Activated CD8-positive, alpha-beta memory T cell treated with anti-CD3 and anti-CD28 coated beads, Interleukin-2, amount 10 ng/mL, durations not matched to agents 7 days and 5 days (primary cell): ENCODE measurements around the gene DOLPP1. TPM values are rescaled to one million over a fixed set of nuclear protein-coding genes. Genes with fewer than 3 reads are reported as not detected.

Source experiments
- ATAC-seq: fragments of 150-1000 bp; cut with Tn5 transposase; one replicate; pipeline ENCODE4 v1.10.0; 2021; ENCODE audit warnings: moderate library complexity
- CTCF ChIA-PET: fragments of 350-600 bp; sonication (Branson Sonifier 250); formaldehyde crosslinking; loops from one replicate; lab custom pipeline; 2021; ENCODE audit warnings: antibody characterized with exemption; lab: Charles Lee
- DNase-seq: peaks from one replicate; pipeline ENCODE4 v3.0.0-alpha.2; 2020
- H3K27ac Mint-ChIP-seq: one replicate; pipeline ENCODE4 v1.8.0; 2021; ENCODE audit warnings: mild to moderate bottlenecking, mixed read lengths
- H3K27me3 Mint-ChIP-seq: one replicate; pipeline ENCODE4 v1.8.0; 2021; ENCODE audit warnings: mixed read lengths
- H3K36me3 Mint-ChIP-seq: one replicate; pipeline ENCODE4 v1.8.0; 2021; ENCODE audit warnings: mild to moderate bottlenecking, mixed read lengths
- H3K4me1 Mint-ChIP-seq: one replicate; pipeline ENCODE4 v1.8.0; 2021; ENCODE audit warnings: mixed read lengths
- H3K4me3 Mint-ChIP-seq: one replicate; pipeline ENCODE4 v1.8.0; 2021; ENCODE audit warnings: mild to moderate bottlenecking, moderate library complexity, mixed read lengths
- H3K9me3 Mint-ChIP-seq: one replicate; pipeline ENCODE4 v1.8.0; 2022; ENCODE audit warnings: low read depth, mixed read lengths
- total RNA-seq, 2 experiments: library from RNA; stranded (reverse); gene quantifications; one replicate each; pipeline ENCODE4 v1.2.3, GENCODE V29; 2021

The DOLPP1 gene
- total RNA-seq, 2 experiments from 2014 or later, result 18.5 to 23.7 TPM

- H3K27ac Mint-ChIP-seq, result no peak overlapping the region
- no peak for ATAC-seq
- peaks cover 23% of the 10 kb centered on the region for H3K4me1 Mint-ChIP-seq
- no peak for DNase-seq
- H3K9me3 Mint-ChIP-seq, result no peaks in the 10 kb centered on the region
- peaks cover 8% of the 10 kb centered on the region for H3K36me3 Mint-ChIP-seq
- no peak overlapping the region for H3K4me3 Mint-ChIP-seq
- H3K27me3 Mint-ChIP-seq, result no peaks in the 10 kb centered on the region
- CTCF ChIA-PET, result no interaction called here
Observed at GRCh38 chr9:129084087-129084486, 3.2 kb downstream of the DOLPP1 start.

GRCh38 chr9:129089246-129089645 is 8.3 kb downstream of the DOLPP1 start:
- ATAC-seq, result no peak
- H3K27ac Mint-ChIP-seq, result no peak overlapping the region
- no peaks in the 10 kb centered on the region for H3K4me1 Mint-ChIP-seq
- H3K9me3 Mint-ChIP-seq, result no peaks in the 10 kb centered on the region
- no peak overlapping the region for H3K4me3 Mint-ChIP-seq
- CTCF ChIA-PET, result no interaction called here
- no peaks in the 10 kb centered on the region for H3K27me3 Mint-ChIP-seq
- DNase-seq, result no peak
- peaks cover 8% of the 10 kb centered on the region for H3K36me3 Mint-ChIP-seq

DNA sequence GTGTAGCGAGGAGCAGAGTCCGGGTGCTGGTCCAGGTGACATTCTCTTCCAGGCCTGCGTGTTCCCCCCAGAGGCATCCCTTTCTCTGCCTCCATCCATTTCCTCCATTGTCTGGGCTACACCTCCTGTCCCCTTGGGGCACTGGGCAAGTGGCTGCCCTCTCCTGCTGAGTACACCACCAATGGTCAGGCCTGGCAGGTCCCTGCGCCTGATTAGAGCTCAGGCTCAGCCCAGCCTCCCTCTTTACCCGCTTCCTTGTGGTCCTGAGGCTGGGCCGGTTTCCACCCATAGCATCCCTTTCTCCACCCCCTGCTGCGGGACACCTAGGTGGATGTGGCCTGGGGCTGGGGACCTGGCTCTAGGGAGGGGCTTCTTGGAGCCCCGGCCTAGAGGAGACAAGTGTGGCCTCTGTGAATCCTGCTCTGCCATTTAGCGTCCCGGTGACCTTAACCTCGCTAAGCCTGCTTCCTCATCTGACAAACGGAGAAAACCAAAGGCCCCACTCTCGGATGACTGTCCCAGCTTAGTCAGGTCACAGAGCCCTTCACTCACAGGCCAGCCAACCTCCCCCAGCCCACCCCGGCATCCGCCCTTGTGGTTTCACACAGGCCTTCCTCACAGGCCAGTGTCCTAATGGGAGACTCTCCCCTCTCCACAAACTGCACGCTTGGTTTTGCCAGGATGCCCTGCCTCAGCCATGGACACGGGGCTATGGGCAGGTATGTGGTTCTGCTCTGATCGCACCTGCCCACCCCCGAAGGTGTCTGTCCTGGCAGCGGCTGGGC is 12.9 kb downstream of the DOLPP1 start:
- H3K27me3 Mint-ChIP-seq, result no peaks in the 10 kb centered on the region
- no peak overlapping the region for H3K27ac Mint-ChIP-seq
- no peaks in the 10 kb centered on the region for H3K9me3 Mint-ChIP-seq
- H3K4me1 Mint-ChIP-seq, result no peaks in the 10 kb centered on the region
- CTCF ChIA-PET, result no interaction called here
- H3K4me3 Mint-ChIP-seq, result no peak overlapping the region
- no peak for DNase-seq
- ATAC-seq, result no peak
- H3K36me3 Mint-ChIP-seq, result no peaks in the 10 kb centered on the region

DNA sequence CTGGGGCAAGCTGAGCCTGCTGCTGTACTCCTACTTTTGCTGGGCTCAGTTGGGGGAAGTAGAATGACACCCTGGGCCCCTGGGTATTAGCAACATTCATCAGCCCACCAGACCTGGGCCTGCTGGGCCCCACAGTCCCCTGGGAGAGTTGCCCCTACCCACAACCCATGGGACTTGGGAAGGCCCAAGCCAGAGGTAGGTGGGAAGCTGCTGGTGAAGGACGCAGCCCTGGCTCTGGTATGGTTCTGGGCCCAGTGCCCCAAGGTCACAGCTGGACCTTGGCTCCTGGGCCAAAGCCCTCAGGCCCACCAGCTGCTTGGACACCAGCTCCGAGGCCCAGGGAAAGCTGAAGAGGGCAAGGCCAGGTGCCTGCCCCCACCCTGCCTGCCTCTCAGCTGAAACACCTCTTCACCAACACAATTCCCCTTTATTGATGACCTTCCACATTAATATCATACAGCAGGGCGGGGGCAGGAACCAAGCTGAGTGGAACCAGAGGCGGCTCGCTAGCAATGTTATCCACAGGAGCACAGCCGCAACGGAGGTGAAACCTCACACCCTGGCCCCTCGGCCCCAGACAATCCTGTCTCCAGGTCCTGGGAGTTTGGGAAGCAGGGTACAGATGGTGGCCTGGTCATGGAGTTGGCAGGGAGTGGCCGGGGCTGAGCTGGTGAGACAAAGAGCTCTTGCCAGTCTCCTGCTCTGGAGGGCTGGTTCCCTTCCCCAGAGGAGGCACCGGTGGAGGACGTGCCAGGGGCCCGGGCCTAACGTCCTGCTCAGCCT is 13.7 kb downstream of the DOLPP1 start:
- no peak overlapping the region for H3K27ac Mint-ChIP-seq
- no peak overlapping the region for H3K4me3 Mint-ChIP-seq
- H3K27me3 Mint-ChIP-seq, result no peaks in the 10 kb centered on the region
- CTCF ChIA-PET, result no interaction called here
- no peaks in the 10 kb centered on the region for H3K36me3 Mint-ChIP-seq
- H3K9me3 Mint-ChIP-seq, result no peaks in the 10 kb centered on the region
- no peak for DNase-seq
- no peaks in the 10 kb centered on the region for H3K4me1 Mint-ChIP-seq
- ATAC-seq, result no peak

GRCh38 chr9:129095170-129095667 is 14.3 kb downstream of the DOLPP1 start:
- no peaks in the 10 kb centered on the region for H3K4me1 Mint-ChIP-seq
- no peak overlapping the region for H3K27ac Mint-ChIP-seq
- no peaks in the 10 kb centered on the region for H3K9me3 Mint-ChIP-seq
- DNase-seq (no peak), ATAC-seq (no peak)
- no peaks in the 10 kb centered on the region for H3K27me3 Mint-ChIP-seq
- no peaks in the 10 kb centered on the region for H3K36me3 Mint-ChIP-seq
- no peak overlapping the region for H3K4me3 Mint-ChIP-seq
- CTCF ChIA-PET, result no interaction called here

DNA sequence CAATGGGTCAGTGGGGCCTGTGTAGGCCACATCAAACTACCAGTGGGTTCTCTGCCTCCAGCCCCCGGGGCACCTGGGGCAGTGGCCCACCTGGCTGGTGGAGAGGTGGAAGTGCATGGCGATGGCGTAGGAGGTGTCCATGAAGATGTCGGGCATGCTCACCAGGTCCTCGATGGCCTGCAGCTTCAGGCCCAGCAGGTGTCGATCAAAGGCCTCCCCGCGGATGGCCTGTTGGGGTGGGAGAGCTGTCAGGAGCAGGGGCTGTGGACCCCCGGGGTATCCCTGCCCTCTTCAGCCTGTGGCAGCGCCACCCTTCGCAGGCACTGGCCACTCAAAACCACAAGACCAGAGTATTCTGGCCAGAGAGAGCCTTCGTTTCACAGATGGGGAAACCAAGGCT is 15.0 kb downstream of the DOLPP1 start:
- H3K4me3 Mint-ChIP-seq, result no peak overlapping the region
- H3K27me3 Mint-ChIP-seq, result no peaks in the 10 kb centered on the region
- no peak overlapping the region for H3K27ac Mint-ChIP-seq
- no peaks in the 10 kb centered on the region for H3K9me3 Mint-ChIP-seq
- ATAC-seq (no peak), DNase-seq (no peak)
- H3K36me3 Mint-ChIP-seq, result no peaks in the 10 kb centered on the region
- no peaks in the 10 kb centered on the region for H3K4me1 Mint-ChIP-seq
- CTCF ChIA-PET, result no interaction called here

GRCh38 chr9:129097671-129098306 is 16.9 kb downstream of the DOLPP1 start:
- no peaks in the 10 kb centered on the region for H3K36me3 Mint-ChIP-seq
- H3K27ac Mint-ChIP-seq, result no peak overlapping the region
- no peaks in the 10 kb centered on the region for H3K27me3 Mint-ChIP-seq
- no peaks in the 10 kb centered on the region for H3K9me3 Mint-ChIP-seq
- no peak overlapping the region for H3K4me3 Mint-ChIP-seq
- H3K4me1 Mint-ChIP-seq, result no peaks in the 10 kb centered on the region
- no peak for DNase-seq
- CTCF ChIA-PET, result interaction anchor here (1.0 to 1.5 kb wide), 3 partner anchors 34 to 45 kb away, joined by 3 to 4 read pairs (median 3); no protein-coding TSS in a partner anchor
- no peak for ATAC-seq

DNA sequence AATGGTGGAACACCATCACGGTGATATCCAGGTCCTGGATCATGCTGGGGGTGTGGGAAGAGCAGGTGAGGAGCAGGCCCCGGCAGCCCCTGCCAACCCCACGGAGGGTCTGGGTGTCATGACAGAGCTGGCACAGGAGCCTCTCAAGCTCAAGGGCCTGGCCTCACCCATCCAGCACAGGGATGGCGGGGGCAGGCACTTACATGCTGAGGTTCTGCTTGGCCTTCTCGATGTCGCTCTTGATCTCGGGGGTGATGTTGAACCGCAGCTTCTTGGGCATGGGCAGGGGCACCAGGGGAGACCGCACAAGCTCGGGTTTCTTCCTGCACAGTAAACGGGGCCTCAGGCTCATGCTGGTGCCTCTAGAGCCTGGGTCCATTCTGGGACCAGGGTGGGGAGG is 17.4 kb downstream of the DOLPP1 start:
- CTCF ChIA-PET, result interaction anchor here (1.1 to 1.5 kb wide), 2 partner anchors 33 to 41 kb away, joined by 3 to 4 read pairs; no protein-coding TSS in a partner anchor
- Mint-ChIP-seq H3K27ac (no peak overlapping the region), H3K27me3 (no peaks in the 10 kb centered on the region), H3K9me3 (no peaks in the 10 kb centered on the region), H3K4me1 (no peaks in the 10 kb centered on the region), H3K4me3 (no peak overlapping the region), H3K36me3 (no peaks in the 10 kb centered on the region)
- no peak for DNase-seq
- no peak for ATAC-seq

GRCh38 chr9:129100383-129101169 is 19.7 kb downstream of the DOLPP1 start:
- H3K27ac Mint-ChIP-seq, result no peak overlapping the region
- no peak for ATAC-seq
- H3K4me3 Mint-ChIP-seq, result no peak overlapping the region

DNA sequence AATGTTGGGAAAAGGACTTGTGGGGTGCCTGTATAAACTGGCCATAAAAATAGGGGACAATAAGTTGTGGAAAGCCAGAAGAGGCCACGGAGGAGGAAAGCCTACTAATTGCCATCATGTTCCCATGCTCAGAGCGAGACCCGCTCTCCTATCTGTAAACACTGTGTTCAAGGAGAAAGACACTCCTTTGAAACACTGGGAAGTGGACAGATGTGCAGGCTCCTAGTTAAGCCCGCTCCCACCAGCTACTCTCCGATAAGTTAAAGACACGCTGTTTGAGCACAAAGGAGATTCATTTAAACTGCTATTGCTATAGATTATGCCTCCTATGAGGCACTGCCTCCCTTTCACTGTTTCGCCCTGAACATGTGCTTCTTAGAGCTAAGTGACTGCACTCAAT is 20.4 kb downstream of the DOLPP1 start:
- Mint-ChIP-seq H3K36me3 (no peaks in the 10 kb centered on the region), H3K4me3 (no peak overlapping the region), H3K27me3 (no peaks in the 10 kb centered on the region), H3K27ac (no peak overlapping the region), H3K9me3 (no peaks in the 10 kb centered on the region), H3K4me1 (no peaks in the 10 kb centered on the region)
- CTCF ChIA-PET, result interaction anchor here (1.0 kb wide), 1 partner anchor 10 kb away, joined by 3 read pairs; the partner anchor contains the start of genes CRAT and PTPA
- DNase-seq (no peak), ATAC-seq (no peak)

More at GRCh38 chr9:129100383-129101169, 19.7 kb downstream of the DOLPP1 start:
- Mint-ChIP-seq H3K4me1 (no peaks in the 10 kb centered on the region), H3K36me3 (no peaks in the 10 kb centered on the region), H3K9me3 (no peaks in the 10 kb centered on the region), H3K27me3 (no peaks in the 10 kb centered on the region)
- CTCF ChIA-PET, result interaction anchor here (1.0 kb wide), 1 partner anchor 11 kb away, joined by 3 read pairs; the partner anchor contains the start of genes CRAT and PTPA
- DNase-seq, result no peak

GRCh38 chr9:129102095-129102525 is 21.2 kb downstream of the DOLPP1 start:
- ATAC-seq, result no peak
- Mint-ChIP-seq H3K27me3 (no peaks in the 10 kb centered on the region), H3K9me3 (no peaks in the 10 kb centered on the region), H3K36me3 (no peaks in the 10 kb centered on the region), H3K4me3 (no peak overlapping the region), H3K27ac (no peak overlapping the region), H3K4me1 (no peaks in the 10 kb centered on the region)
- no peak for DNase-seq
- CTCF ChIA-PET, result interaction anchor here (1.0 to 1.4 kb wide), 2 partner anchors 9 to 30 kb away, joined by 3 read pairs; partner anchors contain the start of genes CRAT and PTPA

DNA sequence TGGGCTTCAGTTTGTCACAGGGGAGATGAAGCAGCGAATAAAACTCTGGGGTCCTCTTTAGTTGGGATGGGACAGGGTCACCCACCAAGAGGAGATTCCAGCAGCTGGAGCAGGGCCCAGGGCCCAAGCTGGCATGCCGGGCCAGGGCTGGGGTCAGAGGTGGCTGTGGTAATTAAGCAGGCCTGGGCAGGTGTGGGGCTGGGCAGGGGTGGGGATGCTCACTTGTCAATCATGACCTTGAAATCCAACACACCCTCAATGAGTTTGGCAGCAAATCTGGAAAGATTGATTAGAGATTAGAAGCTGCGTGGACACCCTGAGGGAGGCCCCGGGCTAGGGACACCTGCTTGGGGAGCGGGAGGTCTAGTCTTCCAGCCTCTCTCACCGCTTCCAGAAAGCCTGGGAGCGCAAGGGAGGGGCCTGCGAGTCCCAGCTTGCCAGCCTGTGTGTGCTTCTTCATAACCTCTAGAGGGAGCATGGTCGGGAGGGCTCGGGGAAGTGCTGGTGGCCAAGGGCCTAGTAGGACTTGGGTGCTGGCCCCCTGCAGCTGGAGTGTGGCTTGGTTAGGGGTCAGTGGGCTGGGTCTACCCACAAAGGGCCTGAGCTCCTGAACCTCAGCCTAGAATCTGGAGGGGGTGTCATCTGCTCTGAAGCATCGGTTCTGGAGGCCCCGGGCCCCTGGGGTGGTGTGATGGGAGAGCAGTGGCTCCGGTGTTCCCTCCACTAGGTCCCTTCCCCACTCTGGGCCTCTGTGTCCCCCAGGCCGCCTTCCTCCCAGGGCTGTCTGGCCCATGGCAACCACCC is 22.1 kb downstream of the DOLPP1 start:
- no peaks in the 10 kb centered on the region for H3K27me3 Mint-ChIP-seq
- no peaks in the 10 kb centered on the region for H3K36me3 Mint-ChIP-seq
- ATAC-seq (peak; percentile 57), DNase-seq (no peak)
- no peaks in the 10 kb centered on the region for H3K9me3 Mint-ChIP-seq
- no peak overlapping the region for H3K27ac Mint-ChIP-seq
- H3K4me1 Mint-ChIP-seq, result no peaks in the 10 kb centered on the region
- no peak overlapping the region for H3K4me3 Mint-ChIP-seq
- CTCF ChIA-PET, result interaction anchor here (1.2 to 1.4 kb wide), 3 partner anchors 11 to 31 kb away, joined by 3 read pairs; no protein-coding TSS in a partner anchor
